Mesenchymal stem cell (in vitro differentiated cells and primary cell): ENCODE measurements around the gene UNC13A.

Source experiments
- DNase-seq: peaks from one replicate; pipeline ENCODE4 v3.0.0-alpha.2; 2013
- H2AFZ ChIP-seq: one replicate; pipeline ENCODE4 v1.6.1; 2013; ENCODE audit warnings: low read depth, mild to moderate bottlenecking, control low read depth, inconsistent platforms, low read length, moderate library complexity
- H2AK5ac ChIP-seq: 2 replicates; pipeline ENCODE4 v1.6.1; 2013; ENCODE audit warnings: low read length, moderate library complexity, mild to moderate bottlenecking, inconsistent platforms; ENCODE audit not compliant: severe bottlenecking
- H2BK120ac ChIP-seq: one replicate; pipeline ENCODE4 v1.6.1; 2013; ENCODE audit warnings: low read depth, mild to moderate bottlenecking, inconsistent platforms, low read length, moderate library complexity
- H2BK12ac ChIP-seq, 2 experiments: one replicate each; pipeline ENCODE4 v1.6.1; 2013; ENCODE audit warnings: inconsistent platforms in 2 of 2, low read length in 2 of 2, mild to moderate bottlenecking in 2 of 2, moderate library complexity in 2 of 2, control low read depth in 1 of 2
- H2BK15ac ChIP-seq: one replicate; pipeline ENCODE4 v1.6.1; 2013; ENCODE audit warnings: mild to moderate bottlenecking, low read depth, inconsistent platforms; ENCODE audit not compliant: poor library complexity, severe bottlenecking
- H2BK5ac ChIP-seq: 2 replicates; pipeline ENCODE4 v1.6.1; 2013; ENCODE audit warnings: low read depth, mild to moderate bottlenecking, low read length, control low read depth, inconsistent platforms; ENCODE audit not compliant: poor library complexity, severe bottlenecking
- H3K14ac ChIP-seq, 2 experiments: one replicate each; pipeline ENCODE4 v1.6.1; 2013; ENCODE audit warnings: inconsistent platforms in 2 of 2, low read length in 2 of 2, control low read depth in 1 of 2, mild to moderate bottlenecking in 1 of 2, moderate library complexity in 1 of 2
- H3K18ac ChIP-seq, 2 experiments: one replicate each; pipeline ENCODE4 v1.6.1; 2013; ENCODE audit warnings: inconsistent platforms in 2 of 2, low read length in 2 of 2, control low read depth in 1 of 2, low read depth in 1 of 2, mild to moderate bottlenecking in 1 of 2
- H3K23ac ChIP-seq, 2 experiments: one replicate each; pipeline ENCODE4 v1.6.1; 2013; ENCODE audit warnings: inconsistent platforms in 2 of 2, low read length in 2 of 2, mild to moderate bottlenecking in 2 of 2, moderate library complexity in 2 of 2, control low read depth in 1 of 2
- H3K27ac ChIP-seq: 2 replicates; pipeline ENCODE4 v1.5.1; 2013; ENCODE audit warnings: mild to moderate bottlenecking, moderate library complexity, low read length, control low read depth, inconsistent platforms; ENCODE audit not compliant: poor library complexity, severe bottlenecking
- H3K27me3 ChIP-seq, 2 experiments: 2 replicates each; pipeline versions ENCODE4 v1.6.1 to v1.7.0; 2013; ENCODE audit warnings: low read length in 2 of 2, mild to moderate bottlenecking in 2 of 2, moderate library complexity in 2 of 2, control low read depth in 1 of 2, inconsistent platforms in 1 of 2; ENCODE audit not compliant: control insufficient read depth in 1 of 2, insufficient read depth in 1 of 2
- H3K36me3 ChIP-seq, 2 experiments: 2 replicates each; pipeline versions ENCODE4 v1.6.1 to v1.7.0; 2013; ENCODE audit warnings: low read length in 2 of 2, control low read depth in 1 of 2, inconsistent platforms in 1 of 2, low read depth in 1 of 2, mild to moderate bottlenecking in 1 of 2; ENCODE audit not compliant: insufficient read depth in 2 of 2, control insufficient read depth in 1 of 2
- H3K4ac ChIP-seq, 2 experiments: one replicate each; pipeline ENCODE4 v1.6.1; 2013; ENCODE audit warnings: inconsistent platforms in 2 of 2, low read length in 2 of 2, mild to moderate bottlenecking in 2 of 2, moderate library complexity in 2 of 2, control low read depth in 1 of 2, low read depth in 1 of 2
- H3K4me1 ChIP-seq: 2 replicates; pipeline ENCODE4 v1.6.1; 2013; ENCODE audit warnings: low read depth, low read length, control low read depth; ENCODE audit not compliant: control insufficient read depth, insufficient read depth
- H3K4me2 ChIP-seq: 2 replicates; pipeline ENCODE4 v1.6.1; 2013; ENCODE audit warnings: low read length, mild to moderate bottlenecking, inconsistent platforms; ENCODE audit not compliant: poor library complexity, severe bottlenecking
- H3K4me3 ChIP-seq, 2 experiments: 2 replicates each; pipeline versions ENCODE4 v1.5.1 to v1.7.0; 2013; ENCODE audit warnings: low read length in 2 of 2, mild to moderate bottlenecking in 2 of 2, control low read depth in 1 of 2, low read depth in 1 of 2; ENCODE audit not compliant: insufficient read depth in 1 of 2
- H3K79me1 ChIP-seq: replicated peaks from 2 replicates; pipeline ENCODE4 v1.6.1; 2013; ENCODE audit warnings: mild to moderate bottlenecking, control low read depth, low read length, inconsistent platforms; ENCODE audit not compliant: poor library complexity, severe bottlenecking
- H3K9ac ChIP-seq: 2 replicates; pipeline ENCODE4 v1.7.0; 2013; ENCODE audit warnings: mild to moderate bottlenecking, low read length, moderate library complexity
- H3K9me3 ChIP-seq: 2 replicates; pipeline ENCODE4 v1.7.0; 2013; ENCODE audit warnings: mild to moderate bottlenecking, low read length; ENCODE audit not compliant: control insufficient read depth
- H4K8ac ChIP-seq: one replicate; pipeline ENCODE4 v1.6.1; 2013; ENCODE audit warnings: inconsistent platforms, mild to moderate bottlenecking, low read length, moderate library complexity
- H4K91ac ChIP-seq: one replicate; pipeline ENCODE4 v1.6.1; 2013; ENCODE audit warnings: mild to moderate bottlenecking, low read length, inconsistent platforms
- WGBS: methylation state at CpG from one replicate; pipeline ENCODE4 v1.1.7; 2013; ENCODE audit warnings: mixed read lengths; 5-methylcytosine and 5-hydroxymethylcytosine counted together

Gene UNC13A

DNA sequence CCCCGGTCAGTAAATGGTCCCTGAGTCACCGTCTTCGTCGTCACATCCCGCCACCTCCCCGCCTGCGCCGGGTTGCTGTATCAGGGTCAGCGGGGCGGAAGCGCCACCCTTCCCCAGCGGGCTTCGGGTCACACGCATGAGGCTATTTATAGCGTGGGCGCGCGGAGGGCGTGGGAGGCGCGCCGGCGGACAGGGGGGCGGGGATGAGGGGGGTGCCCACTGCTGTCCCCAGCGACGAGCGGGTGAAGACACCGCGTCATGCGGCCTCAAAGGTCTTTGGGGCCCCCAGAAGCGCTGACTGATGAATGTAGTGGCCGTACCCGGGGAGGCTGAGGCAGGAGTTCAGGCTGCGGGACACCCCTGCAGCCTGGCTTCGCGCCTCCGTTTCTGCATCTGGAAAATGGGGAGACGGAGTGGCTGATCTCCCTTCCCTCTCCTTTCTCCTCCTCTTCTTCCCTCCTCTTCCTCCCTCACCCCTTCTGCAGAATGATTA lies 7.9 kb downstream of the UNC13A start:
- no peak overlapping the region for H2AFZ ChIP-seq
- no peak overlapping the region for H4K91ac ChIP-seq
- DNase-seq: peak; percentile 96
- no peak overlapping the region for H2BK15ac ChIP-seq
- peak overlapping the region; percentile 10 for H3K4me2 ChIP-seq
- H3K27ac ChIP-seq: no peak overlapping the region
- no peaks in the 10 kb centered on the region for H3K36me3 ChIP-seq
- peak overlapping the region; percentile 62 for H3K9ac ChIP-seq
- peaks cover 55 to 60% of the 10 kb centered on the region in 2 experiments for H3K27me3 ChIP-seq
- peak overlapping the region; percentile 21 for H4K8ac ChIP-seq
- no peak overlapping the region for H2BK12ac ChIP-seq
- H2AK5ac ChIP-seq: no peak overlapping the region
- 2% methylated on average over 33 of the region's 38 CpGs for WGBS
- H3K4me1 ChIP-seq: peaks cover 6% of the 10 kb centered on the region
- no peak overlapping the region for H2BK120ac ChIP-seq
- H3K79me1 ChIP-seq: no peaks in the 10 kb centered on the region
- no peaks in the 10 kb centered on the region for H3K9me3 ChIP-seq
- H3K4ac ChIP-seq: no peak overlapping the region
- no peak overlapping the region for H3K23ac ChIP-seq
- H3K18ac ChIP-seq: no peak overlapping the region
- H3K4me3 ChIP-seq: peak overlapping the region in 1 of 2 experiments; percentile 53
- no peak overlapping the region for H3K14ac ChIP-seq
- no peak overlapping the region for H2BK5ac ChIP-seq

DNA sequence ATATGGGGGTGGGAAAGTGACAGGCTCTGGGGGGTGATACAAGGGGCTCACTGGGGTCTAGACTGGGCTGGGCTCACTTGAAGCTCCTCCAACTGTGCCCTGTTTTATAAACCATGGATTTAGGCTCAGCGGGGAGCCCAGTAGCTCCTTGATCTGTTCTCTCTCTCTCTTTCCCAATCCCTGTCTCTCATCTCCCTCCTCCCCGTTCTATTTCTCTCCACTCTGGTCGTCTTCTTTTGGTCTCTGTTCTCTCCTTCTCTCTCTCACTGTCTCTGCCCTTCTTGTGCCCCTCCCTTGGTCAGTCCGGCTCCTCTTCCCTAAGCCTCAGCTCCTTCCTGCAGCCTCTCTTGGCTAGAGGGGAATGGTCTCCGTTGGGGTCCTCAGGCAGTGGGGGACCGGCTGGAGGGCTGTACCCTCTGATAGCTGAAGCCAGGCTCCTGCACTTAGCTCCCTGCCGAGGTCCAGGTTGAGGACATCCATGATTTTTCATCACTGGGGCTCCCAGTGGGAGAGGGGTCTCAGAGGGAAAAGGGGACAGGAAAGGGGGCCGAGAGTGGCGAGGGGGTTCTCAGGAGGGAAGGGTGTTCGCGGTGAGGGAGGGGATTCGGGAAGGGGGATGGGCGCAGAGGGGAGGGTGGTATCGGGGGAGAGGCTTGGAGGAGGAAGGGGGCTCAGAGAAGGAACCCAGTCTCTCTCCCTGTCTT lies 8.5 kb downstream of the UNC13A start:
- peak; percentile 69 for DNase-seq
- no peak overlapping the region for H4K8ac ChIP-seq
- peak overlapping the region in 1 of 2 experiments; percentile 79 for H2BK12ac ChIP-seq
- H3K9ac ChIP-seq: peak overlapping the region; percentile 62
- no peaks in the 10 kb centered on the region for H3K36me3 ChIP-seq
- WGBS: 24% methylated on average over 11 of the region's 14 CpGs
- no peak overlapping the region for H3K4me2 ChIP-seq
- H3K4me3 ChIP-seq: peak overlapping the region in 1 of 2 experiments; percentile 53
- H3K14ac ChIP-seq: peak overlapping the region in 1 of 2 experiments; percentile 44
- H3K9me3 ChIP-seq: no peaks in the 10 kb centered on the region
- H3K23ac ChIP-seq: no peak overlapping the region
- H3K4me1 ChIP-seq: peaks cover 6% of the 10 kb centered on the region
- H2BK5ac ChIP-seq: no peak overlapping the region
- H2AFZ ChIP-seq: no peak overlapping the region
- H2AK5ac ChIP-seq: no peak overlapping the region
- no peak overlapping the region for H3K27ac ChIP-seq
- peak overlapping the region; percentile 13 to 25 for H3K18ac ChIP-seq
- H3K27me3 ChIP-seq: peaks cover 49 to 56% of the 10 kb centered on the region in 2 experiments
- H2BK15ac ChIP-seq: no peak overlapping the region
- peak overlapping the region in 1 of 2 experiments; percentile 45 for H3K4ac ChIP-seq
- no peak overlapping the region for H2BK120ac ChIP-seq
- H4K91ac ChIP-seq: no peak overlapping the region
- no peaks in the 10 kb centered on the region for H3K79me1 ChIP-seq

DNA sequence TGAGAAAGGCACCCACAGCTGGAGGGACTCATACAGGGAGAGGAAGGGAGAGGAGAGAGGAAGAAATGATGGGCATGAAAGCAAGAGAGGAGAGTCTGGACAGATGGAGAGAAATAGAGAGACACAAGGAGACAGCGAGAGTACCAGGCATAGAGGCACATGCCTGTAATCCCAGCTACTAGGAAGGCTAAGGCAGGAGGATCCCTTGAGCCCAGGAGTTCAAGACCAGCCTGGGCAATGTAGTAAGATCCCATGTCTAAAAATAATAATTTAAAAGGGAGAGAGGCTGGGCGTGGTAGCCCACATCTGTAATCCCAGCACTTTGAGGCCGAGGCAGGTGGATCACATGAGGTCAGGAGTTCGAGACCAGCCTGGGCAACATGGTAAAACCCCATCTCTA lies 9.3 kb downstream of the UNC13A start:
- H3K23ac ChIP-seq: no peak overlapping the region
- no peak overlapping the region for H2AK5ac ChIP-seq
- H2BK15ac ChIP-seq: no peak overlapping the region
- H3K9me3 ChIP-seq: no peaks in the 10 kb centered on the region
- H3K36me3 ChIP-seq: no peaks in the 10 kb centered on the region
- no peak overlapping the region for H2AFZ ChIP-seq
- H3K14ac ChIP-seq: no peak overlapping the region
- H2BK5ac ChIP-seq: no peak overlapping the region
- no peak overlapping the region for H4K8ac ChIP-seq
- H4K91ac ChIP-seq: no peak overlapping the region
- whole genome bisulfite sequencing: 87% methylated on average over 4 of the region's 4 CpGs
- peaks cover 6% of the 10 kb centered on the region for H3K4me1 ChIP-seq
- H2BK12ac ChIP-seq: peak overlapping the region in 1 of 2 experiments; percentile 55
- H3K4me3 ChIP-seq: no peak overlapping the region
- H3K4ac ChIP-seq: no peak overlapping the region
- peaks cover 49 to 51% of the 10 kb centered on the region in 2 experiments for H3K27me3 ChIP-seq
- DNase-seq: no peak
- H2BK120ac ChIP-seq: no peak overlapping the region
- no peak overlapping the region for H3K4me2 ChIP-seq
- H3K79me1 ChIP-seq: no peaks in the 10 kb centered on the region
- no peak overlapping the region for H3K27ac ChIP-seq
- no peak overlapping the region for H3K9ac ChIP-seq
- peak overlapping the region in 1 of 2 experiments; percentile 68 for H3K18ac ChIP-seq

DNA sequence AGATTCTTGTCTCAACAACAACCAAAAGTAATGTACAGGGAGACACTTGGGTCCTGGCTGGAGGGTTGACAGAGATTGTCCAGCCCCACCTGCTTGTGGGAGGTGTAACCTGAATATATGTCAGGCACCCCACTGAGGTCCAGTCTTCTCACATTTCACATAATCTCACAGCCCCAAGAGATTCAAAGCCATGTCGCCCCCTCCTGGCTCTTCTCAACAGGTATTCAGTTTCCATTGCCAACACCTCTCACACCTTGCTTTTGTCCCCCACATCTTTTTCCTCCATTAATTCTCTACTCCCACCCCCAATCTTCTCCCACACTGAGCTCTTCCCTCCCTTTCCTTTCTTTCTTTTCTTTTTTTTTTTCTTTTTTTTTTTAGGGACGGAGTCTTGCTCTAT lies 11.2 kb downstream of the UNC13A start:
- H3K36me3 ChIP-seq: no peaks in the 10 kb centered on the region

More for the DNA sequence above, 11.2 kb downstream of the UNC13A start:
- H2BK15ac ChIP-seq: no peak overlapping the region
- H2BK5ac ChIP-seq: no peak overlapping the region
- H3K9ac ChIP-seq: no peak overlapping the region
- no peak overlapping the region for H2AK5ac ChIP-seq
- H4K8ac ChIP-seq: no peak overlapping the region
- no peak overlapping the region for H3K18ac ChIP-seq
- peaks cover 6% of the 10 kb centered on the region for H3K4me1 ChIP-seq
- WGBS: 57% methylated on average over 2 of the region's 2 CpGs
- H3K23ac ChIP-seq: no peak overlapping the region
- H3K4me3 ChIP-seq: no peak overlapping the region
- H3K79me1 ChIP-seq: no peaks in the 10 kb centered on the region
- no peaks in the 10 kb centered on the region for H3K9me3 ChIP-seq
- no peak overlapping the region for H3K4me2 ChIP-seq
- peaks cover 38 to 41% of the 10 kb centered on the region in 2 experiments for H3K27me3 ChIP-seq
- no peak overlapping the region for H3K14ac ChIP-seq
- H4K91ac ChIP-seq: no peak overlapping the region
- no peak for DNase-seq
- no peak overlapping the region for H3K27ac ChIP-seq
- H2BK120ac ChIP-seq: no peak overlapping the region
- no peak overlapping the region for H3K4ac ChIP-seq
- H2BK12ac ChIP-seq: no peak overlapping the region
- H2AFZ ChIP-seq: no peak overlapping the region
